Fibroblast of pulmonary artery (primary cell): ENCODE measurements around the gene TSNAX.
A peak's percentile ranks its signal among the peaks of the same experiment; 100 is the strongest.

Experiments
- DNase-seq: peaks from one replicate; pipeline ENCODE4 v3.0.0-alpha.2; 2010; ENCODE audit warnings: low read depth
- H3K4me3 ChIP-seq: replicated peaks from 2 replicates; pipeline ENCODE4 v1.5.1; 2011; ENCODE audit warnings: low read depth, mild to moderate bottlenecking, control low read depth, low read length, moderate library complexity
- CTCF ChIP-seq: IDR thresholded peaks from 2 replicates; pipeline ENCODE4 v1.5.1; 2011; ENCODE audit warnings: mild to moderate bottlenecking, control low read depth, low read length, inconsistent platforms; ENCODE audit errors: missing control alignments

The TSNAX gene

DNA sequence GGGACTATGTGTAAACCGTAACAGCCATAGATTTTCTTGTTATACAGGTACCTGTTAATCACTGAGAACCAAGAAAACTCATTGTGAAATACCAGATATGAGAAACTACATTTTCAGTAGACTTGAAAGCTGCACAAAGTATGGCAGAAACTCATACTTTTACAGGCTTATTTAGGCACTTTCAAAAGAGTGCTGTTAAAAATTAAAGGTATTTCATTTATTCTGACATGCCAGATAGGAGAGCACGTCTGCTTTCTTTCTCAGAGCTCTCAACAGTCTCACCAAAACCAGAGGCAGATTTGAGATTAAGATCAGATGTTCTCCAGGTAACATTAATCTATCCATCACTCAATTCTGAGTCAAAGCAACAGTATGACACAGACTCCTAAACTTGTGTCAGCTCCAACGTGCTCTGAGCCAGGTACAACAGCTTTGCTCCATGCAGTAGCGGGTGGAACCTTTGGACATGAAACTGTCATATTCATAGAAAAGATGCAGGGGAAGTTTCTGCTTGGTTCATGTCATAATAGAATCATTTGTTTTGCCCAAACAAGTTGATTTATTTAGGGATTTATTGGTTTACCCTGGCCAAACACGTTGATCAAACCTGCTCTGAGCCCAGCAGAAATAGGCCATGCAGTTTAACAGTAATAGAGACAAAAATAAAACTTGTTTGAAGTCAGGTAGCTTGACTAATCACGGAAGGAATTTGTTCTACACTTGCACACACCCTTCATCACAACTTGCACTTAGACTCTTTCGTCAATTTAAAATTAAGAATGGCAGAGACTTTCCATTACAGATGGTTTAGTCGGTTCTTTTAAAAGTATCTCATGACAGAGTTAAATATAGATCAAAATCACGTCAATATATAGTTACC is 20.8 kb upstream of the TSNAX start:
- no peak for DNase-seq
- TF ChIP-seq CTCF, result no peak
- no peak overlapping the region for H3K4me3 ChIP-seq

DNA sequence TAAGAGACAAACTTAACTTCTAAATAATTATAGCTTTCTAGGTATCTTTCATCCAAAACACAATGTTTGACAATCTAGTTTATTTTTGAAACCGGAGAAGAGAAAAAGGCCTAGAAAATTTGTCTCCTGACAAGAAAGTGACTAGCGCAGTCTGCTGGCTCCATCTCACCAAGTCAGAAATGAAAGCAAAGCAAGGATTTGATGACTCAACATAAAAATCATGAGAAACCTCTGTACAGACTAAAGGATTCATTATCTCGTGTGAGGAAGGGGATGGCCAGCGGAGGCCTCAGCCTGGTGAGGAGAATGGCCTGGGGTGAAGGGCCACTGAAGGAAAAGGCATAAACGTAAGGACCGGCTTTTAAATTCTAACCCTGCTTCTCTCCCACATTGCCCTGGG is 20.0 kb upstream of the TSNAX start:
- H3K4me3 ChIP-seq, result no peak overlapping the region
- TF ChIP-seq CTCF, result no peak
- DNase-seq, result no peak

DNA sequence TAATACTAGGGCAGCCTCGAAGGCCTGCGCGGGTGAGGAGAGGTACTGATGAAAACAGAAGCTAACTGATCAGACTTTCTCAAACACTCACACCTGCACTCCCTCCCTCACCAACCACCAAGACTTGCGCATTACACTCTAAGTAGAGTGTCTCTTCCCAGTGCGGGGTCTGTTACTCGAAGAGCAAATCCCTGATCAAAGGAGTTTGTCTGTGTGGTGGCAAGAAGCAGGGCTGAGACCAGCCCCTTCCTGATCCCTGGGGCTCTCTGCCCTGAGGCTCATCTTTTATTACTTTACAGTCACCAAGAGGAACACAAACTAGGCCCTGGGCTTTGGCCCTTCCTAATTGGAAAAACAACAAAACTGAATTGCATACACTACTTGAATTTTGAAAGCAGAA is 19.5 kb upstream of the TSNAX start:
- no peak for DNase-seq
- H3K4me3 ChIP-seq, result no peak overlapping the region
- TF ChIP-seq CTCF, result no peak

- peak; percentile 32 for DNase-seq
- no peak for TF ChIP-seq CTCF
- no peak overlapping the region for H3K4me3 ChIP-seq
Observed at GRCh38 chr1:231512147-231512698, 16.2 kb upstream of the TSNAX start.

DNA sequence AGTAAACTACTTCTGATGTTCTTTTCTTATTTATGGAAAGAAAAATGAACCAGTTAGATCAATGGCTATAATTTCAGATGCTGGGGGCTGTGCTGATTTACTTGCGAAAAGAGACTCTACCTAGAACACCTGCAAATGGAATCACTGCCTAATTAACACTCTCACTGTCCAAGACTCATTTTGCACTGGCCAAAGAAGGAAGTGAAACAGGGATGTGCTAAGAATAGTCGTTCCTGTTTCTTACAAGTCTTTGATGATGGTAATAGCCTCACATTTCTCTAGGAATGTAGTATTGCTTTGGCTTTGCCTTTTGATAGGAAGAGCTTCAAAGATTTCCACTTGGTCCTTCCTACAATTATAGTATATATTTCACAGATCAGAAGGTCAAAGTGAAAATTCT is 12.7 kb upstream of the TSNAX start:
- no peak for DNase-seq
- TF ChIP-seq CTCF, result no peak
- H3K4me3 ChIP-seq, result no peak overlapping the region

GRCh38 chr1:231517076-231517475 is 11.4 kb upstream of the TSNAX start:
- no peak overlapping the region for H3K4me3 ChIP-seq
- peak; percentile 28 for DNase-seq
- no peak for TF ChIP-seq CTCF

GRCh38 chr1:231518485-231519034 is 9.9 kb upstream of the TSNAX start:
- no peak overlapping the region for H3K4me3 ChIP-seq
- TF ChIP-seq CTCF, result no peak
- no peak for DNase-seq
